WTC11 (cell line): Measurements from ENCODE around the gene CUL9. TPM values are rescaled to one million over a fixed set of nuclear protein-coding genes. Genes with fewer than 3 reads are reported as not detected.
A peak's percentile ranks its signal among the peaks of the same experiment; 100 is the strongest.

Source experiments
- ATAC-seq: fragments of 200-7000 bp; cut with Tn5 transposase; 2 replicates; pipeline ENCODE4 v1.10.0; 2021; ENCODE audit warnings: mild to moderate bottlenecking, moderate library complexity
- CTCF ChIA-PET: fragments of 300-600 bp; sonication (Branson Sonifier 250); formaldehyde crosslinking; loops from one replicate; lab custom pipeline; 2021; ENCODE audit warnings: antibody characterized with exemption; lab: Charles Lee
- POLR2A ChIA-PET: fragments of 350-600 bp; sonication (Branson Sonifier 250); formaldehyde crosslinking; loops from one replicate; lab custom pipeline; 2021; ENCODE audit warnings: antibody characterized with exemption; lab: Charles Lee
- DNase-seq: peaks from one replicate; pipeline ENCODE4 v3.0.0; 2021; ENCODE audit warnings: low spot score
- H3K27ac Mint-ChIP-seq: 2 replicates; pipeline ENCODE4 v1.8.0; 2021; ENCODE audit warnings: mixed read lengths
- H3K27me3 Mint-ChIP-seq: 2 replicates; pipeline ENCODE4 v1.8.0; 2021; ENCODE audit warnings: low read depth, mild to moderate bottlenecking, moderate library complexity, mixed read lengths
- H3K36me3 Mint-ChIP-seq: 2 replicates; pipeline ENCODE4 v1.8.0; 2021; ENCODE audit warnings: mixed read lengths
- H3K4me1 Mint-ChIP-seq: 2 replicates; pipeline ENCODE4 v1.8.0; 2022; ENCODE audit warnings: mixed read lengths
- H3K4me3 Mint-ChIP-seq: 2 replicates; pipeline ENCODE4 v1.8.0; 2021; ENCODE audit warnings: mild to moderate bottlenecking, moderate library complexity, mixed read lengths
- H3K9me3 Mint-ChIP-seq: 2 replicates; pipeline ENCODE4 v1.8.0; 2021; ENCODE audit warnings: mixed read lengths
- ZNF219 ChIP-seq: sonication (generic); formaldehyde crosslinking; IDR thresholded peaks from 2 replicates; pipeline ENCODE4 v1.8.0; 2023; ENCODE audit warnings: missing genetic modification reagents, mild to moderate bottlenecking, borderline replicate concordance
- total RNA-seq: library from RNA; stranded (reverse); gene quantifications from 3 replicates; pipeline ENCODE4 v1.2.3, GENCODE V29; 2021
- TF ChIP-seq, protein P1 (sequence below): sonication (generic); formaldehyde crosslinking; IDR thresholded peaks from 2 replicates; pipeline ENCODE4 v1.8.1; 2023; ENCODE audit warnings: mild to moderate bottlenecking, missing genetic modification reagents, moderate library complexity
- TF ChIP-seq, protein P2 (sequence below): sonication (generic); formaldehyde crosslinking; IDR thresholded peaks from 2 replicates; pipeline ENCODE4 v1.8.1; 2022; ENCODE audit warnings: mild to moderate bottlenecking, missing genetic modification reagents, moderate library complexity, borderline replicate concordance
- TF ChIP-seq, protein P3 (sequence below): fragments of 250-450 bp; sonication (Bioruptor Pico); IDR thresholded peaks from 2 replicates; pipeline ENCODE4 v1.9.0; 2021; ENCODE audit warnings: mild to moderate bottlenecking
- TF ChIP-seq, protein P4 (sequence below): sonication (generic); formaldehyde crosslinking; IDR thresholded peaks from 2 replicates; pipeline ENCODE4 v1.8.1; 2023; ENCODE audit warnings: mild to moderate bottlenecking, missing genetic modification reagents
- TF ChIP-seq, protein P5 (sequence below): sonication (generic); formaldehyde crosslinking; IDR thresholded peaks from 2 replicates; pipeline ENCODE4 v1.8.0; 2023; ENCODE audit warnings: missing genetic modification reagents, mild to moderate bottlenecking, borderline replicate concordance
- TF ChIP-seq, protein P6 (sequence below): fragments of 250-450 bp; sonication (Bioruptor Pico); conservative IDR thresholded peaks from 2 replicates; pipeline ENCODE4 v1.9.0; 2021; ENCODE audit warnings: mild to moderate bottlenecking

The CUL9 gene
- total RNA-seq, 1 experiment from 2014 or later = 15.2 TPM

DNA sequence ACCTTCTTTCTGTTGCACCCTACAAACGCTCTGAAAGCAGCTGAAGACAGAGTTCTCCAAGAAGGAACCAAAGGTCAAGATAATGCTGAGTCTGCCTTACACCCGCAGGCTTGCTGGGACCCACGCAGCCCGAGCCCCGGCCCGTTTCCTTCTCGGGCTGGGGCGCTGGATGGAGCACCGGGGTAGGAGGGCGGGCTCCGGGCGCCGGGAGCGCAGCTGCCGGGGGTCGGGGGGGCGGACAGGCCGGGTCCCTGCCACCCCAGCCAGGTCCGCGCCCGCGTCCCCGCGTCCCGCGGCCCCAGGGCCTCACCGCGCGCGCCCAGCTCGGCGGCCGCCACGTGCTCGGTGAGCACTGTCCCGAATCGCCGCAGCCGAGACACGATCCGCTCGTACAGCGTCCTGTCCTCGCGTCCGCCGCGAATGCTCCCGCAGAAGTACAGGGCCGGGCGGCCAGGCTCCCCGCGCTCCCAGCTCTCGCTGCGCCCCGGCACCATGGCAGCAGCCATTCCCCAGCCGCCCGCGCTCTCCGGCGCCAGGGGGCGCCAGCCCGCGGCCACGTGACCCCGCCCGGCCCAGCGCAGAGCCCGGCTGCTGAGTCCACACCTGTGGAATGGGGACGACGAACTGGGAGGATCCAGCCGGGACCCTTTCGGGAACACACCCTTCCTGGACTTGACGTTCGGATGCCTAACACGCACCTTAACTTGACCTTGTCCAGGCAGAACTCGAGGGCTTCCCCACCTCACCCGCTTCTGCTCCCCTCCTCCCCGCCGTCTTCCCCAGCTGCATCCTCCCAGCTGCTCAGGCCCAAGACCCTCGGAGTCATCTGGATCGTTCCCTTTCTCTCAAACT lies 47.2 kb downstream of the CUL9 start, which contains the start of gene DNPH1 (continued):
- TF ChIP-seq, protein P1, sequence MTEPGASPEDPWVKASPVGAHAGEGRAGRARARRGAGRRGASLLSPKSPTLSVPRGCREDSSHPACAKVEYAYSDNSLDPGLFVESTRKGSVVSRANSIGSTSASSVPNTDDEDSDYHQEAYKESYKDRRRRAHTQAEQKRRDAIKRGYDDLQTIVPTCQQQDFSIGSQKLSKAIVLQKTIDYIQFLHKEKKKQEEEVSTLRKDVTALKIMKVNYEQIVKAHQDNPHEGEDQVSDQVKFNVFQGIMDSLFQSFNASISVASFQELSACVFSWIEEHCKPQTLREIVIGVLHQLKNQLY (CRISPR knock-in tag) = peak; percentile 49; the same call in 1 of the 2 replicates

DNA sequence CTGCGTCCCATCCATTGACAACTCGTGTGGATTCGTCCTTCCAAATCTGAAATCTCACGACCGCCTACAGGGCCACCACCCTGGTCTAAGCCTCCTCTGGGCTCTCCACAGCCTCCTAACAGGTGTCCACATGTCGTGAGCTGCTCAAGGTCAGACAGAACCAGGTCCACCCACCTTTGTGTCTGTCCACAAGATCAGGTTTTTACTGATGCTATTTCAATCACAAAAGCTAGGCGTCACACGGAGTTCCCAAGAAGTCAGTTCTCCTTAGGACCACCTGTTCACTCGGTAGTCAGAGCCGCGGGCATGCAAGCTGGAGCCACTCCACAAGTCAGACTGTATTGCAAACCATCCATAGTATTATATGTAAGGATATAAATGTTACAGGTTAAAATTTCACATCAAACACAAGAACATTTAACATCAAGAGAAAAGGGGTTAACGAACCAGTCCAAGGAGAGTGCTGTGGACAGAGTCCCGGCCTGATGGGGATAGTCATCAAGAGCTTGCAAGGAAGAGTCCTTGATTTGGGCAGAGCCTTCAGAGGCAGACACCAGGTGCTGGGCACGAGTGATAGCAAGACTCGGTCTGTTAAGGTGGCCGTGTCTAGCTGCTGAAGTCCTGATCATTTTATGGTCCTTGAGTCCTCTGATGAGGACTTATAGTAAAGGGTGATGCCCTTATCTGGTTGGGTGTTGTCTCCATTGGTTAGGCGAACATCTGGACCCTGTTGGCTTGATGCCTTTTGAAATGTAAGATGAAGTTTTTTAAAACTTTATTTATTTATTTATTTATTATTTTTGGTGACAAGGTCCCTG lies 48.0 kb downstream of the CUL9 start:
- H3K9me3 Mint-ChIP-seq = no peaks in the 10 kb centered on the region
- H3K27ac Mint-ChIP-seq = no peak overlapping the region
- CTCF ChIA-PET = interaction anchor here (0.6 to 2.4 kb wide), 37 partner anchors 8 to 280 kb away, joined by 3 to 47 read pairs (median 6); partner anchors contain the start of genes CRIP3, CUL7, CUL9 and LRRC73
- H3K4me1 Mint-ChIP-seq = peaks cover 4% of the 10 kb centered on the region; the same call in 1 of the 2 replicates
- DNase-seq = no peak
- H3K36me3 Mint-ChIP-seq = peaks cover 4% of the 10 kb centered on the region; the same call in 1 of the 2 replicates
- peaks cover 42% of the 10 kb centered on the region for H3K27me3 Mint-ChIP-seq
- H3K4me3 Mint-ChIP-seq = peak overlapping the region; percentile 65
- TF ChIP-seq, protein P2, sequence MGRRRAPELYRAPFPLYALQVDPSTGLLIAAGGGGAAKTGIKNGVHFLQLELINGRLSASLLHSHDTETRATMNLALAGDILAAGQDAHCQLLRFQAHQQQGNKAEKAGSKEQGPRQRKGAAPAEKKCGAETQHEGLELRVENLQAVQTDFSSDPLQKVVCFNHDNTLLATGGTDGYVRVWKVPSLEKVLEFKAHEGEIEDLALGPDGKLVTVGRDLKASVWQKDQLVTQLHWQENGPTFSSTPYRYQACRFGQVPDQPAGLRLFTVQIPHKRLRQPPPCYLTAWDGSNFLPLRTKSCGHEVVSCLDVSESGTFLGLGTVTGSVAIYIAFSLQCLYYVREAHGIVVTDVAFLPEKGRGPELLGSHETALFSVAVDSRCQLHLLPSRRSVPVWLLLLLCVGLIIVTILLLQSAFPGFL (CRISPR knock-in tag) = no peak
- TF ChIP-seq, protein P3, sequence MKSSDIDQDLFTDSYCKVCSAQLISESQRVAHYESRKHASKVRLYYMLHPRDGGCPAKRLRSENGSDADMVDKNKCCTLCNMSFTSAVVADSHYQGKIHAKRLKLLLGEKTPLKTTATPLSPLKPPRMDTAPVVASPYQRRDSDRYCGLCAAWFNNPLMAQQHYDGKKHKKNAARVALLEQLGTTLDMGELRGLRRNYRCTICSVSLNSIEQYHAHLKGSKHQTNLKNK (CRISPR knock-in tag) = no peak
- TF ChIP-seq, protein P4, sequence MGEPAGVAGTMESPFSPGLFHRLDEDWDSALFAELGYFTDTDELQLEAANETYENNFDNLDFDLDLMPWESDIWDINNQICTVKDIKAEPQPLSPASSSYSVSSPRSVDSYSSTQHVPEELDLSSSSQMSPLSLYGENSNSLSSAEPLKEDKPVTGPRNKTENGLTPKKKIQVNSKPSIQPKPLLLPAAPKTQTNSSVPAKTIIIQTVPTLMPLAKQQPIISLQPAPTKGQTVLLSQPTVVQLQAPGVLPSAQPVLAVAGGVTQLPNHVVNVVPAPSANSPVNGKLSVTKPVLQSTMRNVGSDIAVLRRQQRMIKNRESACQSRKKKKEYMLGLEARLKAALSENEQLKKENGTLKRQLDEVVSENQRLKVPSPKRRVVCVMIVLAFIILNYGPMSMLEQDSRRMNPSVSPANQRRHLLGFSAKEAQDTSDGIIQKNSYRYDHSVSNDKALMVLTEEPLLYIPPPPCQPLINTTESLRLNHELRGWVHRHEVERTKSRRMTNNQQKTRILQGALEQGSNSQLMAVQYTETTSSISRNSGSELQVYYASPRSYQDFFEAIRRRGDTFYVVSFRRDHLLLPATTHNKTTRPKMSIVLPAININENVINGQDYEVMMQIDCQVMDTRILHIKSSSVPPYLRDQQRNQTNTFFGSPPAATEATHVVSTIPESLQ (CRISPR knock-in tag) = no peak
- TF ChIP-seq, protein P5, sequence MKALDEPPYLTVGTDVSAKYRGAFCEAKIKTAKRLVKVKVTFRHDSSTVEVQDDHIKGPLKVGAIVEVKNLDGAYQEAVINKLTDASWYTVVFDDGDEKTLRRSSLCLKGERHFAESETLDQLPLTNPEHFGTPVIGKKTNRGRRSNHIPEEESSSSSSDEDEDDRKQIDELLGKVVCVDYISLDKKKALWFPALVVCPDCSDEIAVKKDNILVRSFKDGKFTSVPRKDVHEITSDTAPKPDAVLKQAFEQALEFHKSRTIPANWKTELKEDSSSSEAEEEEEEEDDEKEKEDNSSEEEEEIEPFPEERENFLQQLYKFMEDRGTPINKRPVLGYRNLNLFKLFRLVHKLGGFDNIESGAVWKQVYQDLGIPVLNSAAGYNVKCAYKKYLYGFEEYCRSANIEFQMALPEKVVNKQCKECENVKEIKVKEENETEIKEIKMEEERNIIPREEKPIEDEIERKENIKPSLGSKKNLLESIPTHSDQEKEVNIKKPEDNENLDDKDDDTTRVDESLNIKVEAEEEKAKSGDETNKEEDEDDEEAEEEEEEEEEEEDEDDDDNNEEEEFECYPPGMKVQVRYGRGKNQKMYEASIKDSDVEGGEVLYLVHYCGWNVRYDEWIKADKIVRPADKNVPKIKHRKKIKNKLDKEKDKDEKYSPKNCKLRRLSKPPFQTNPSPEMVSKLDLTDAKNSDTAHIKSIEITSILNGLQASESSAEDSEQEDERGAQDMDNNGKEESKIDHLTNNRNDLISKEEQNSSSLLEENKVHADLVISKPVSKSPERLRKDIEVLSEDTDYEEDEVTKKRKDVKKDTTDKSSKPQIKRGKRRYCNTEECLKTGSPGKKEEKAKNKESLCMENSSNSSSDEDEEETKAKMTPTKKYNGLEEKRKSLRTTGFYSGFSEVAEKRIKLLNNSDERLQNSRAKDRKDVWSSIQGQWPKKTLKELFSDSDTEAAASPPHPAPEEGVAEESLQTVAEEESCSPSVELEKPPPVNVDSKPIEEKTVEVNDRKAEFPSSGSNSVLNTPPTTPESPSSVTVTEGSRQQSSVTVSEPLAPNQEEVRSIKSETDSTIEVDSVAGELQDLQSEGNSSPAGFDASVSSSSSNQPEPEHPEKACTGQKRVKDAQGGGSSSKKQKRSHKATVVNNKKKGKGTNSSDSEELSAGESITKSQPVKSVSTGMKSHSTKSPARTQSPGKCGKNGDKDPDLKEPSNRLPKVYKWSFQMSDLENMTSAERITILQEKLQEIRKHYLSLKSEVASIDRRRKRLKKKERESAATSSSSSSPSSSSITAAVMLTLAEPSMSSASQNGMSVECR (CRISPR knock-in tag) = no peak
- TF ChIP-seq, protein P6, sequence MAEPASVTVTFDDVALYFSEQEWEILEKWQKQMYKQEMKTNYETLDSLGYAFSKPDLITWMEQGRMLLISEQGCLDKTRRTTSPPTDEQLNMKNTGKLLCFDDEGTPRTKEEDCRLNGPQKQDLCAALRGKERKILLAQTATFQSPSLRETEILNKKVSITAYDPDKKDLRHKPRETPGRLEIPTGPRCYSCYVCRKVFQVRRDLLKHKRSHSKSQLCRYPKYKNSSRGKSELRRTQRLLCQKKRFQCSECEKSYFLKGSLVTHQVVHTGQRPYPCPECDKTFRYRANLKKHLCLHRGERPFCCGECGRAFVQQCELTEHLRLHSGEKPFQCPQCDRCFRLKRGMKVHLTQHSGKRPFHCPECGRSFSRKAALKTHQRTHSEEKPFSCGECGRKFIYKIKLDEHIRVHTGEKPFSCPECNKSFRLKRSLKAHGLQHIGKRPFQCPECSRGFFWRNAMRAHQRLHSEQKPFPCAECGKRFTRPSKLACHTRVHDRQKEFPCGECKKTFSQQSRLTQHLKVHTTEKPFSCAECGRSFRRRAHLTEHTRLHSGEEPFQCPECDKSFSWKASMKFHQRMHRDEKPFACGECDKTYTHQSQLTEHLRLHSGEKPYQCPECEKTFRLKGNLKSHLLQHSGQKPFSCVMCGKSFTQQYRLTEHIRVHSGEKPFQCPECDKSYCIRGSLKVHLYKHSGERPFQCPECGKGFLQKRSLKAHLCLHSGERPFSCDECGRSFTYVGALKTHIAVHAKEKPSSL (CRISPR knock-in tag) = no peak
- no peak for TF ChIP-seq ZNF219
- ATAC-seq = no peak
- POLR2A ChIA-PET = interaction anchor here (0.5 to 2.0 kb wide), 4 partner anchors 17 to 284 kb away, joined by 3 to 9 read pairs (median 6); partner anchors contain the start of gene CUL9
